Fibroblast of lung (primary cell): ENCODE data around the gene IGFBP2. TPM values are rescaled to one million over a fixed set of nuclear protein-coding genes. Genes with fewer than 3 reads are reported as not detected.

Experiments
- DNase-seq, 2 donors: peaks; one replicate each; pipeline versions ENCODE4 v3.0.0 to v3.0.0-alpha.2; 2010; ENCODE audit warnings: low read depth in 2 of 2
- H2AFZ ChIP-seq: 2 replicates; pipeline ENCODE4 v1.5.1; 2012; ENCODE audit warnings: low read length, control low read depth, inconsistent platforms
- H3K27ac ChIP-seq: 2 replicates; pipeline ENCODE4 v1.5.1; 2011; ENCODE audit warnings: low read length, control low read depth; ENCODE audit not compliant: insufficient read depth
- H3K27me3 ChIP-seq: 2 replicates; pipeline ENCODE4 v1.5.1; 2011; ENCODE audit warnings: mild to moderate bottlenecking, low read length; ENCODE audit not compliant: control insufficient read depth, insufficient read depth
- H3K36me3 ChIP-seq: 2 replicates; pipeline ENCODE4 v1.5.1; 2011; ENCODE audit warnings: low read length; ENCODE audit not compliant: control insufficient read depth, insufficient read depth
- H3K4me1 ChIP-seq: 2 replicates; pipeline ENCODE4 v1.5.1; 2011; ENCODE audit warnings: low read length; ENCODE audit not compliant: control insufficient read depth, insufficient read depth; ENCODE audit errors: extremely low read depth
- H3K4me2 ChIP-seq: 2 replicates; pipeline ENCODE4 v1.5.1; 2011; ENCODE audit warnings: low read length, control low read depth; ENCODE audit not compliant: insufficient read depth; ENCODE audit errors: extremely low read depth
- H3K4me3 ChIP-seq, 4 experiments: fragments of 200-600 bp in 1 of 4; sonication (generic) in 1 of 4; replicated peaks in 1 of 4; 2 replicates each; pipeline ENCODE4 v1.5.1; 2011 to 2016; ENCODE audit warnings: low read length in 4 of 4, low read depth in 3 of 4, mild to moderate bottlenecking in 3 of 4, control low read depth in 2 of 4, inconsistent platforms in 1 of 4, mixed read lengths in 1 of 4; ENCODE audit not compliant: insufficient read depth in 1 of 4; ENCODE audit errors: control extremely low read depth in 1 of 4
- H3K79me2 ChIP-seq: 2 replicates; pipeline ENCODE4 v1.5.1; 2012; ENCODE audit warnings: mild to moderate bottlenecking, low read length, inconsistent platforms; ENCODE audit not compliant: control insufficient read depth, insufficient read depth
- H3K9ac ChIP-seq: 2 replicates; pipeline ENCODE4 v1.5.1; 2011; ENCODE audit warnings: mild to moderate bottlenecking, low read length, control low read depth; ENCODE audit not compliant: insufficient read depth
- H3K9me3 ChIP-seq: 2 replicates; pipeline ENCODE4 v1.5.1; 2012; ENCODE audit warnings: low read depth, low read length; ENCODE audit not compliant: control insufficient read depth, insufficient read depth
- H4K20me1 ChIP-seq: 2 replicates; pipeline ENCODE4 v1.5.1; 2011; ENCODE audit warnings: low read length; ENCODE audit not compliant: control insufficient read depth, insufficient read depth; ENCODE audit errors: extremely low read depth
- EZH2 ChIP-seq: IDR thresholded peaks from 2 replicates; pipeline ENCODE4 v1.5.1; 2012; ENCODE audit warnings: low read length, control low read depth, mild to moderate bottlenecking; ENCODE audit errors: missing control alignments
- polyA plus RNA-seq, 2 donors: library from polyadenylated mRNA; depleted of rRNA in 1 of 2; stranded (reverse) in 1 of 2; unstranded in 1 of 2; fragments of >200 nt; gene quantifications; 2 replicates each; pipeline ENCODE4 v1.2.1, GENCODE V29; 2011 to 2012; ENCODE audit warnings: missing spikeins in 1 of 2
- total RNA-seq: library from RNA; depleted of rRNA; stranded (reverse); fragments of >200 nt; gene quantifications from 2 replicates; pipeline ENCODE4 v1.2.1, GENCODE V29; 2014
- TF ChIP-seq, protein P1 (sequence below), 2 donors: IDR thresholded peaks in 1 of 2; conservative IDR thresholded peaks in 1 of 2; 1 replicate in 1 of 2; 2 replicates in 1 of 2; pipeline ENCODE4 v1.5.1; 2011 to 2012; ENCODE audit warnings: low read length in 2 of 2, control low read depth in 1 of 2, inconsistent platforms in 1 of 2, low read depth in 1 of 2, mild to moderate bottlenecking in 1 of 2

Gene IGFBP2
- total and polyA plus RNA-seq, 2 donors (not counting 1 experiment from before 2014, with no cell fraction given): 8.6 to 36.3 TPM

DNA sequence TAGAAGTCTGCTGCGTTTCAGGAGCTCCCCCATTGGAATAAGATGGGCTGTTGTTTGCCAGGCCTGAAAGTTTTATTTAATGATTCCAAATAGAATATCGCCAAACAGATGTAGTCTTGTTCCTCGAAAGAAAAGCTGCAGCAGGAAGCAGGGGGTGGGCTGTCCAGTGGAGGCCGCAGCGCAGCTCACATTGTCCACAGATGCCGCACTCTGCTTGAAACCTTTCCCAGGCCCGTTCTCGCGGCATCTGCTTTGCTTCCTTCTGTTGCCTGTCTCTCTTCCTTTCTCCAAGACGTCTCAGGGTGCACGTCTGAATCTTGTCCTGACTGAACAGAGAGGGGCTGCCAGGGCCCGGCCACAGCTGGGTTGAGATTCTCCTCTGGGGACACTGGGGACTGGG, 12.4 kb upstream of the IGFBP2 start:
- H3K4me2 ChIP-seq: no peak overlapping the region
- H3K9me3 ChIP-seq: no peaks in the 10 kb centered on the region
- H3K79me2 ChIP-seq: no peaks in the 10 kb centered on the region
- H3K27ac ChIP-seq: no peak overlapping the region
- H3K36me3 ChIP-seq: no peaks in the 10 kb centered on the region
- TF ChIP-seq EZH2: no peak
- TF ChIP-seq, protein P1, sequence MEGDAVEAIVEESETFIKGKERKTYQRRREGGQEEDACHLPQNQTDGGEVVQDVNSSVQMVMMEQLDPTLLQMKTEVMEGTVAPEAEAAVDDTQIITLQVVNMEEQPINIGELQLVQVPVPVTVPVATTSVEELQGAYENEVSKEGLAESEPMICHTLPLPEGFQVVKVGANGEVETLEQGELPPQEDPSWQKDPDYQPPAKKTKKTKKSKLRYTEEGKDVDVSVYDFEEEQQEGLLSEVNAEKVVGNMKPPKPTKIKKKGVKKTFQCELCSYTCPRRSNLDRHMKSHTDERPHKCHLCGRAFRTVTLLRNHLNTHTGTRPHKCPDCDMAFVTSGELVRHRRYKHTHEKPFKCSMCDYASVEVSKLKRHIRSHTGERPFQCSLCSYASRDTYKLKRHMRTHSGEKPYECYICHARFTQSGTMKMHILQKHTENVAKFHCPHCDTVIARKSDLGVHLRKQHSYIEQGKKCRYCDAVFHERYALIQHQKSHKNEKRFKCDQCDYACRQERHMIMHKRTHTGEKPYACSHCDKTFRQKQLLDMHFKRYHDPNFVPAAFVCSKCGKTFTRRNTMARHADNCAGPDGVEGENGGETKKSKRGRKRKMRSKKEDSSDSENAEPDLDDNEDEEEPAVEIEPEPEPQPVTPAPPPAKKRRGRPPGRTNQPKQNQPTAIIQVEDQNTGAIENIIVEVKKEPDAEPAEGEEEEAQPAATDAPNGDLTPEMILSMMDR (conservative IDR thresholded peaks at IDR 0.05 in 1 of 2, IDR thresholded peaks at IDR 0.05 in 1 of 2; ENCODE audit: low read depth in 1 of 2, low read length in 2 of 2): no peak
- H3K4me3 ChIP-seq: no peak overlapping the region
- peaks cover 2% of the 10 kb centered on the region for H3K4me1 ChIP-seq
- H4K20me1 ChIP-seq: no peaks in the 10 kb centered on the region
- H3K27me3 ChIP-seq: no peaks in the 10 kb centered on the region
- DNase-seq: peak; percentile 37 to 52
- H3K9ac ChIP-seq: no peak overlapping the region
- H2AFZ ChIP-seq: peak overlapping the region; percentile 31

DNA sequence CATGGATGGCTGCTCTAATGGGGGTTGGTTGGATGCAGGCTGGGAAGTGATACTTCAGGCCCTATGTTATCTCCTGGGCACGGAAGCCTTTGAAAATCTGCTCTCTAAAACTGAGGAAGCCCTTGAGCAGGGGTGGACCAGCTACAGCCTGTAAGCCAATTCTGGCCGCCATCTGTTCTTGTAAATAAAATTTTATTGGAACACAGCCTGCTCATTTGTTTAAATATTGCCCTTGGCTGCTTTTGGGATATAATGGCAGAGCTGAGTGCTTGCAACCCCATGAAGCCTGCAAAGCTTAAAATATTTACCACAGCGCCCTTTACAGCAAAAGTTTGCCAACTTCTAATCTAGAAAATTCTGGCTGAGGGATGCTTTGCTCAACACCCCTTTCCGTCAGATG, 11.9 kb upstream of the IGFBP2 start:
- no peaks in the 10 kb centered on the region for H4K20me1 ChIP-seq
- no peaks in the 10 kb centered on the region for H3K79me2 ChIP-seq
- H3K9me3 ChIP-seq: no peaks in the 10 kb centered on the region
- peaks cover 3% of the 10 kb centered on the region for H3K27me3 ChIP-seq
- H3K9ac ChIP-seq: no peak overlapping the region
- H3K4me3 ChIP-seq: no peak overlapping the region
- DNase-seq: no peak
- H3K4me2 ChIP-seq: no peak overlapping the region
- no peak overlapping the region for H3K27ac ChIP-seq
- TF ChIP-seq, protein P1 (conservative IDR thresholded peaks at IDR 0.05 in 1 of 2, IDR thresholded peaks at IDR 0.05 in 1 of 2; ENCODE audit: low read depth in 1 of 2, low read length in 2 of 2): no peak
- H3K36me3 ChIP-seq: no peaks in the 10 kb centered on the region
- H3K4me1 ChIP-seq: peaks cover 2% of the 10 kb centered on the region
- no peak overlapping the region for H2AFZ ChIP-seq

DNA sequence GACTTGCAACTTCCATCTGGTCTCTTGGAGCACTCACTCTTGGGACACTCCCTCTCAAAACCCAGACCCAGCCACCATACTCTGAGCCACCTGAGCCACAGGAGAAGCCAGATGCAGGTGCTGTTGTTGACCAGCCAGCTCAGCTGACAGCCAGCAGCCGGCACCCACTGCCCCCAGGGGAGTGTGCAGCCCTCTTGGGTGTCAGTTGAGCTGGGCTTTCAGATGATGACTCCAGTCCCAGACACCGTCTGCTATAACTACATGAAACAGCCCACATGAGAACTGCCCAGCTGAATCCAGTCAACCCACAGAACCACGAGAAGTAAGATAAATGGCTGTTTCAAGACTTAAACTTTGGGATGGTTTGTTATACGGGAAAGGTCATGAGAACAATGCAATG, 10.7 kb upstream of the IGFBP2 start:
- Histone ChIP-seq H3K36me3 (no peaks in the 10 kb centered on the region), H3K79me2 (no peaks in the 10 kb centered on the region), H3K4me1 (peaks cover 2% of the 10 kb centered on the region), H3K27ac (no peak overlapping the region), H3K4me3 (no peak overlapping the region), H2AFZ (no peak overlapping the region), H4K20me1 (no peaks in the 10 kb centered on the region), H3K9me3 (no peaks in the 10 kb centered on the region), H3K4me2 (no peak overlapping the region), H3K27me3 (peaks cover 4% of the 10 kb centered on the region), H3K9ac (no peak overlapping the region)
- TF ChIP-seq, protein P1 (conservative IDR thresholded peaks at IDR 0.05 in 1 of 2, IDR thresholded peaks at IDR 0.05 in 1 of 2; ENCODE audit: low read depth in 1 of 2, low read length in 2 of 2): no peak
- no peak for TF ChIP-seq EZH2
- DNase-seq: no peak
